HEK293 (cell line): ENCODE results near the gene SHISA5.

ENCODE experiments used
- GLI2 ChIP-seq: fragments of 450-650 bp; formaldehyde crosslinking; IDR thresholded peaks from 2 replicates; pipeline ENCODE4; 2017; ENCODE audit warnings: missing biosample characterization, missing genetic modification characterization, low read depth, borderline replicate concordance
- IKZF3 ChIP-seq: fragments of 450-650 bp; IDR thresholded peaks from 2 replicates; pipeline ENCODE4 v1.5.0; 2018; ENCODE audit warnings: missing biosample characterization, mild to moderate bottlenecking, missing genetic modification characterization, moderate library complexity
- MYNN ChIP-seq: fragments of 450-650 bp; formaldehyde crosslinking; IDR thresholded peaks from 2 replicates; pipeline ENCODE4 v1.5.1; 2016; ENCODE audit warnings: missing biosample characterization, missing genetic modification characterization, borderline replicate concordance
- OVOL3 ChIP-seq: fragments of 450-650 bp; formaldehyde crosslinking; IDR thresholded peaks from 2 replicates; pipeline ENCODE4 v1.5.1; 2016; ENCODE audit warnings: missing biosample characterization, missing genetic modification characterization
- ZBTB1 ChIP-seq: fragments of 450-650 bp; formaldehyde crosslinking; IDR thresholded peaks from 2 replicates; pipeline ENCODE4 v1.5.1; 2016; ENCODE audit warnings: missing biosample characterization, missing genetic modification characterization
- ZBTB10 ChIP-seq: fragments of 450-650 bp; formaldehyde crosslinking; IDR thresholded peaks from 2 replicates; pipeline ENCODE4 v1.5.1; 2016; ENCODE audit warnings: missing biosample characterization, missing genetic modification characterization
- ZBTB48 ChIP-seq: fragments of 450-650 bp; formaldehyde crosslinking; IDR thresholded peaks from 2 replicates; pipeline ENCODE4 v1.5.1; 2016; ENCODE audit warnings: missing biosample characterization, missing genetic modification characterization
- ZNF133 ChIP-seq: fragments of 450-650 bp; formaldehyde crosslinking; IDR thresholded peaks from 2 replicates; pipeline ENCODE4 v1.5.1; 2016; ENCODE audit warnings: missing biosample characterization, missing genetic modification characterization
- ZNF138 ChIP-seq: fragments of 450-650 bp; formaldehyde crosslinking; IDR thresholded peaks from 2 replicates; pipeline ENCODE4 v1.5.1; 2016; ENCODE audit warnings: missing biosample characterization, missing genetic modification characterization, borderline replicate concordance
- ZNF155 ChIP-seq: fragments of 450-650 bp; formaldehyde crosslinking; IDR thresholded peaks from 2 replicates; pipeline ENCODE4 v1.5.1; 2016; ENCODE audit warnings: missing biosample characterization, missing genetic modification characterization
- ZNF175 ChIP-seq: fragments of 450-650 bp; formaldehyde crosslinking; IDR thresholded peaks from 2 replicates; pipeline ENCODE4 v1.5.1; 2016; ENCODE audit warnings: missing biosample characterization, missing genetic modification characterization
- ZNF202 ChIP-seq: fragments of 450-650 bp; formaldehyde crosslinking; IDR thresholded peaks from 2 replicates; pipeline ENCODE4 v1.5.1; 2016; ENCODE audit warnings: missing biosample characterization, missing genetic modification characterization, borderline replicate concordance
- ZNF214 ChIP-seq: fragments of 450-650 bp; formaldehyde crosslinking; IDR thresholded peaks from 2 replicates; pipeline ENCODE4 v1.5.1; 2017; ENCODE audit warnings: missing biosample characterization, mild to moderate bottlenecking, missing genetic modification characterization, borderline replicate concordance
- ZNF239 ChIP-seq: fragments of 450-650 bp; formaldehyde crosslinking; IDR thresholded peaks from 2 replicates; pipeline ENCODE4 v1.5.1; 2016; ENCODE audit warnings: missing biosample characterization, missing genetic modification characterization
- ZNF335 ChIP-seq: fragments of 450-650 bp; formaldehyde crosslinking; conservative IDR thresholded peaks from 2 replicates; pipeline ENCODE4 v1.5.1; 2016; ENCODE audit warnings: missing biosample characterization, missing genetic modification characterization
- ZNF37A ChIP-seq: fragments of 450-650 bp; IDR thresholded peaks from 2 replicates; pipeline ENCODE4 v1.5.1; 2018; ENCODE audit warnings: missing biosample characterization, missing genetic modification characterization
- ZNF398 ChIP-seq: fragments of 450-650 bp; formaldehyde crosslinking; IDR thresholded peaks from 2 replicates; pipeline ENCODE4 v1.5.1; 2017; ENCODE audit warnings: missing biosample characterization, missing genetic modification characterization
- ZNF416 ChIP-seq: fragments of 450-650 bp; formaldehyde crosslinking; IDR thresholded peaks from 2 replicates; pipeline ENCODE4 v1.5.1; 2016; ENCODE audit warnings: missing biosample characterization, missing genetic modification characterization
- ZNF423 ChIP-seq: fragments of 450-650 bp; formaldehyde crosslinking; IDR thresholded peaks from 2 replicates; pipeline ENCODE4 v1.5.1; 2016; ENCODE audit warnings: missing biosample characterization, missing genetic modification characterization
- ZNF488 ChIP-seq: fragments of 450-650 bp; formaldehyde crosslinking; IDR thresholded peaks from 2 replicates; pipeline ENCODE4 v1.5.1; 2016; ENCODE audit warnings: missing biosample characterization, missing genetic modification characterization
- ZNF521 ChIP-seq: fragments of 450-650 bp; formaldehyde crosslinking; IDR thresholded peaks from 2 replicates; pipeline ENCODE4 v1.5.1; 2017; ENCODE audit warnings: missing biosample characterization, mild to moderate bottlenecking, missing genetic modification characterization
- ZNF596 ChIP-seq: fragments of 450-650 bp; IDR thresholded peaks from 2 replicates; pipeline ENCODE4 v1.5.0; 2018; ENCODE audit warnings: missing biosample characterization, mild to moderate bottlenecking, missing genetic modification characterization, moderate library complexity
- ZNF629 ChIP-seq: fragments of 450-650 bp; formaldehyde crosslinking; IDR thresholded peaks from 2 replicates; pipeline ENCODE4 v1.5.1; 2017; ENCODE audit warnings: missing biosample characterization, missing genetic modification characterization
- ZNF664 ChIP-seq: fragments of 450-650 bp; formaldehyde crosslinking; IDR thresholded peaks from 2 replicates; pipeline ENCODE4 v1.5.1; 2016; ENCODE audit warnings: missing biosample characterization, missing genetic modification characterization
- ZNF670 ChIP-seq: fragments of 450-650 bp; formaldehyde crosslinking; IDR thresholded peaks from 2 replicates; pipeline ENCODE4 v1.5.1; 2016; ENCODE audit warnings: missing biosample characterization, missing genetic modification characterization, low read depth
- ZNF677 ChIP-seq: fragments of 450-650 bp; IDR thresholded peaks from 2 replicates; pipeline ENCODE4 v1.5.0; 2018; ENCODE audit warnings: missing biosample characterization, mild to moderate bottlenecking, missing genetic modification characterization, moderate library complexity
- ZNF704 ChIP-seq: fragments of 450-650 bp; formaldehyde crosslinking; IDR thresholded peaks from 2 replicates; pipeline ENCODE4 v1.5.1; 2016; ENCODE audit warnings: missing biosample characterization, missing genetic modification characterization
- ZSCAN30 ChIP-seq: fragments of 450-650 bp; IDR thresholded peaks from 2 replicates; pipeline ENCODE4 v1.5.1; 2018; ENCODE audit warnings: missing biosample characterization, mild to moderate bottlenecking, missing genetic modification characterization, moderate library complexity
- ZSCAN4 ChIP-seq: fragments of 450-650 bp; formaldehyde crosslinking; IDR thresholded peaks from 2 replicates; pipeline ENCODE4 v1.5.1; 2017; ENCODE audit warnings: missing biosample characterization, missing genetic modification characterization

The SHISA5 gene

GRCh38 chr3:48432411-48433371 lies 71.3 kb downstream of the SHISA5 start (continued):
- TF ChIP-seq ZNF677 (tag by site-specific recombination) (no peak), MYNN (tag by site-specific recombination) (no peak), ZNF37A (tag by site-specific recombination) (no peak), ZNF133 (tag by site-specific recombination) (no peak), ZNF398 (tag by site-specific recombination) (0 out of 2 replicates have a peak, but pooled peaks have one; percentile 2), ZBTB48 (tag by site-specific recombination) (no peak), ZNF214 (no peak), ZNF629 (tag by site-specific recombination) (no peak), ZNF488 (no peak), ZNF239 (tag by site-specific recombination) (no peak), ZNF175 (no peak), ZNF155 (tag by site-specific recombination) (no peak), IKZF3 (tag by site-specific recombination) (no peak), ZNF704 (tag by site-specific recombination) (no peak), GLI2 (no peak), ZNF335 (no peak), ZNF521 (no peak), ZNF664 (tag by site-specific recombination) (no peak), ZNF423 (tag by site-specific recombination) (no peak), ZNF416 (tag by site-specific recombination) (no peak), OVOL3 (tag by site-specific recombination) (no peak), ZBTB1 (tag by site-specific recombination) (no peak), ZNF202 (tag by site-specific recombination) (no peak), ZNF138 (tag by site-specific recombination) (no peak), ZNF596 (tag by site-specific recombination) (no peak), ZBTB10 (tag by site-specific recombination) (no peak), ZSCAN4 (tag by site-specific recombination) (no peak), ZSCAN30 (tag by site-specific recombination) (no peak), ZNF670 (tag by site-specific recombination) (no peak)
